Nephron (organoid): ENCODE results near the gene SCRN1.

Experiments
- H3K27ac Mint-ChIP-seq, 3 experiments: 2 replicates each; pipeline ENCODE4 v1.8.0; 2020; ENCODE audit warnings: mixed read lengths in 3 of 3, mild to moderate bottlenecking in 2 of 3, moderate library complexity in 1 of 3
- H3K27me3 Mint-ChIP-seq: 2 replicates; pipeline ENCODE4 v1.8.0; 2021; ENCODE audit warnings: low read depth, mild to moderate bottlenecking, moderate library complexity, mixed read lengths
- H3K36me3 Mint-ChIP-seq: 2 replicates; pipeline ENCODE4 v1.8.0; 2020; ENCODE audit warnings: low read depth, mixed read lengths
- H3K4me1 Mint-ChIP-seq: 2 replicates; pipeline ENCODE4 v1.8.0; 2020; ENCODE audit warnings: mixed read lengths
- H3K4me3 Mint-ChIP-seq, 3 experiments: 2 replicates each; pipeline ENCODE4 v1.8.0; 2020; ENCODE audit warnings: mild to moderate bottlenecking in 3 of 3, mixed read lengths in 3 of 3, moderate library complexity in 2 of 3
- H3K9me3 Mint-ChIP-seq: 2 replicates; pipeline ENCODE4 v1.8.0; 2020; ENCODE audit warnings: mixed read lengths
- CTCF ChIP-seq, 3 experiments: fragments of 200-600 bp; sonication (generic); IDR thresholded peaks; one replicate each; pipeline ENCODE4 v1.5.0; 2021; ENCODE audit warnings: antibody characterized with exemption in 3 of 3; ENCODE audit not compliant: unreplicated experiment in 3 of 3

Gene SCRN1

GRCh38 chr7:30026229-30027064 is 36.8 kb upstream of the SCRN1 start, which contains the start of gene FKBP14:
TSS of gene FKBP14 (minus strand) at chr7:30026702. CDS start at chr7:30026508, 194 bp downstream.
- TF ChIP-seq CTCF (IDR thresholded peaks at IDR 0.05; ENCODE audit: unreplicated experiment in 3 of 3), result no peak
- Mint-ChIP-seq H3K9me3 (no peaks in the 10 kb centered on the region), H3K36me3 (peaks cover 4% of the 10 kb centered on the region), H3K4me1 (peaks cover 47% of the 10 kb centered on the region), H3K4me3 (peak within 1 kb of the TSS in 2 of 3 experiments; percentile 96 to 99), H3K27ac (peak within 1 kb of the TSS; percentile 96 to 98 (median 98)), H3K27me3 (no peaks in the 10 kb centered on the region)

- Mint-ChIP-seq H3K36me3 (peaks cover 4% of the 10 kb centered on the region), H3K4me1 (peaks cover 47% of the 10 kb centered on the region), H3K9me3 (no peaks in the 10 kb centered on the region), H3K27me3 (no peaks in the 10 kb centered on the region), H3K4me3 (peak overlapping the region; percentile 46 to 70 (median 64)), H3K27ac (peak overlapping the region in 1 of 3 experiments; percentile 21)
- TF ChIP-seq CTCF (IDR thresholded peaks at IDR 0.05; ENCODE audit: unreplicated experiment in 3 of 3), result no peak
Observed at GRCh38 chr7:30023524-30023923, 33.9 kb upstream of the SCRN1 start.

GRCh38 chr7:30022991-30023390 is 33.4 kb upstream of the SCRN1 start:
- Mint-ChIP-seq H3K36me3 (peaks cover 8% of the 10 kb centered on the region), H3K27me3 (no peaks in the 10 kb centered on the region), H3K4me1 (peaks cover 46% of the 10 kb centered on the region), H3K27ac (no peak overlapping the region), H3K9me3 (no peaks in the 10 kb centered on the region), H3K4me3 (peak overlapping the region in 1 of 3 experiments; percentile 70)
- no peak for TF ChIP-seq CTCF (IDR thresholded peaks at IDR 0.05; ENCODE audit: unreplicated experiment in 3 of 3)

GRCh38 chr7:30020535-30020934 is 30.9 kb upstream of the SCRN1 start:
- no peaks in the 10 kb centered on the region for H3K9me3 Mint-ChIP-seq
- no peak overlapping the region for H3K27ac Mint-ChIP-seq
- H3K27me3 Mint-ChIP-seq, result no peaks in the 10 kb centered on the region
- TF ChIP-seq CTCF (IDR thresholded peaks at IDR 0.05; ENCODE audit: unreplicated experiment in 3 of 3), result no peak
- peaks cover 24% of the 10 kb centered on the region for H3K4me1 Mint-ChIP-seq
- H3K4me3 Mint-ChIP-seq, result no peak overlapping the region
- peaks cover 17% of the 10 kb centered on the region for H3K36me3 Mint-ChIP-seq

- H3K4me3 Mint-ChIP-seq, result no peak overlapping the region
- H3K9me3 Mint-ChIP-seq, result no peaks in the 10 kb centered on the region
- peaks cover 18% of the 10 kb centered on the region for H3K4me1 Mint-ChIP-seq
- no peak overlapping the region for H3K27ac Mint-ChIP-seq
- no peaks in the 10 kb centered on the region for H3K27me3 Mint-ChIP-seq
- no peak for TF ChIP-seq CTCF (IDR thresholded peaks at IDR 0.05; ENCODE audit: unreplicated experiment in 3 of 3)
- peaks cover 17% of the 10 kb centered on the region for H3K36me3 Mint-ChIP-seq
Observed at GRCh38 chr7:30019960-30020359, 30.4 kb upstream of the SCRN1 start.

GRCh38 chr7:30019387-30019786 is 29.8 kb upstream of the SCRN1 start:
- Mint-ChIP-seq H3K27ac (no peak overlapping the region), H3K4me3 (no peak overlapping the region), H3K36me3 (peaks cover 21% of the 10 kb centered on the region), H3K9me3 (no peaks in the 10 kb centered on the region), H3K4me1 (peaks cover 13% of the 10 kb centered on the region), H3K27me3 (no peaks in the 10 kb centered on the region)
- TF ChIP-seq CTCF (IDR thresholded peaks at IDR 0.05; ENCODE audit: unreplicated experiment in 3 of 3), result no peak
